VCaP (cell line): ENCODE results near the gene WDTC1.

Source experiments
- H3K27ac ChIP-seq: fragments of 450-650 bp; 2 replicates; pipeline ENCODE4 v1.5.1; 2017
- TF ChIP-seq, protein P1 (sequence below): fragments of 450-650 bp; conservative IDR thresholded peaks from 2 replicates; pipeline ENCODE4 v1.5.1; 2017; ENCODE audit warnings: mild to moderate bottlenecking, moderate library complexity

The WDTC1 gene

GRCh38 chr1:27318596-27318995 lies 84.2 kb downstream of the WDTC1 start:
- TF ChIP-seq, protein P1, sequence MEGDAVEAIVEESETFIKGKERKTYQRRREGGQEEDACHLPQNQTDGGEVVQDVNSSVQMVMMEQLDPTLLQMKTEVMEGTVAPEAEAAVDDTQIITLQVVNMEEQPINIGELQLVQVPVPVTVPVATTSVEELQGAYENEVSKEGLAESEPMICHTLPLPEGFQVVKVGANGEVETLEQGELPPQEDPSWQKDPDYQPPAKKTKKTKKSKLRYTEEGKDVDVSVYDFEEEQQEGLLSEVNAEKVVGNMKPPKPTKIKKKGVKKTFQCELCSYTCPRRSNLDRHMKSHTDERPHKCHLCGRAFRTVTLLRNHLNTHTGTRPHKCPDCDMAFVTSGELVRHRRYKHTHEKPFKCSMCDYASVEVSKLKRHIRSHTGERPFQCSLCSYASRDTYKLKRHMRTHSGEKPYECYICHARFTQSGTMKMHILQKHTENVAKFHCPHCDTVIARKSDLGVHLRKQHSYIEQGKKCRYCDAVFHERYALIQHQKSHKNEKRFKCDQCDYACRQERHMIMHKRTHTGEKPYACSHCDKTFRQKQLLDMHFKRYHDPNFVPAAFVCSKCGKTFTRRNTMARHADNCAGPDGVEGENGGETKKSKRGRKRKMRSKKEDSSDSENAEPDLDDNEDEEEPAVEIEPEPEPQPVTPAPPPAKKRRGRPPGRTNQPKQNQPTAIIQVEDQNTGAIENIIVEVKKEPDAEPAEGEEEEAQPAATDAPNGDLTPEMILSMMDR, result no peak

GRCh38 chr1:27321813-27322568 lies 87.6 kb downstream of the WDTC1 start, which contains the start of gene TMEM222:
TMEM222 (plus strand) TSS chr1:27322163; CDS start chr1:27322198, 35 bp downstream.
- peak within 1 kb of the TSS; percentile 92 for H3K27ac ChIP-seq
- TF ChIP-seq, protein P1, result no peak

More at GRCh38 chr1:27318596-27318995, 84.2 kb downstream of the WDTC1 start:
- H3K27ac ChIP-seq, result no peak overlapping the region

- TF ChIP-seq, protein P1, result no peak
- H3K27ac ChIP-seq, result peak overlapping the region; percentile 92
These were observed 88.3 kb downstream of the WDTC1 start for GRCh38 chr1:27322569-27323240.

- TF ChIP-seq, protein P1, result no peak
- no peak overlapping the region for H3K27ac ChIP-seq
These were observed 90.9 kb downstream of the WDTC1 start for GRCh38 chr1:27325286-27325685.

GRCh38 chr1:27327964-27328363 lies 93.5 kb downstream of the WDTC1 start:
- H3K27ac ChIP-seq, result no peak overlapping the region
- TF ChIP-seq, protein P1, result no peak

- TF ChIP-seq, protein P1, result no peak
- no peak overlapping the region for H3K27ac ChIP-seq
These were observed 96.4 kb downstream of the WDTC1 start for GRCh38 chr1:27330786-27331185.

DNA sequence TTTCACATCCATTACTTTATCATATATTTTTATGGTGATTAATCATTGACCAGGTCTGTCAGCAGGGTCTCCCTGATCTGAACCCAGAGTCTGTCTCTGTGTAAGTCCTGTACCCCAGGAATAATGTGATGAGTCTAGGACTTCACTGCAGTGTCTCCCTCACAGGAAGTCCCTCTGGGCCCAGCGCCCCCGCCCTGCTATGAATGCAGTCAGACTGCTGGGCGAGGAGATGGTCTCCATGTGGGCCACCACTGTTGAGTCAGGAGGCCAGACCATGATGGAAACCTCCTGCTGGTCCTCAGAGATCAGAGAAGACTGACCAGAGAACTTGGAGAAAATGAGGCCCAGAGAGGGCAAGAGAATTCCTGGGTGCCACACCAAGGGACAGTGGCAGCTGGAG lies 97.0 kb downstream of the WDTC1 start:
- H3K27ac ChIP-seq, result no peak overlapping the region
- TF ChIP-seq, protein P1, result no peak
